Activated naive CD8-positive, alpha-beta T cell treated with anti-CD3 and anti-CD28 coated beads, Interleukin-2, amount 10 ng/mL, durations not matched to agents 7 days and 5 days (primary cell): Measurements from ENCODE around the gene ADAM33. TPM values are rescaled to one million over a fixed set of nuclear protein-coding genes. Genes with fewer than 3 reads are reported as not detected.

Experiments used
- ATAC-seq: fragments of 150-1000 bp; cut with Tn5 transposase; one replicate; pipeline ENCODE4 v1.10.0; 2021; ENCODE audit warnings: low read depth, moderate library complexity
- POLR2A ChIA-PET: fragments of 350-600 bp; sonication (Branson Sonifier 250); formaldehyde crosslinking; loops from one replicate; lab custom pipeline; 2021; ENCODE audit warnings: antibody characterized with exemption; lab: Charles Lee
- DNase-seq: peaks from one replicate; pipeline ENCODE4 v3.0.0; 2021
- H3K27ac Mint-ChIP-seq: one replicate; pipeline ENCODE4 v1.8.0; 2022; ENCODE audit warnings: mild to moderate bottlenecking, mixed read lengths
- H3K27me3 Mint-ChIP-seq: one replicate; pipeline ENCODE4 v1.8.0; 2022; ENCODE audit warnings: mild to moderate bottlenecking, moderate library complexity, mixed read lengths
- H3K36me3 Mint-ChIP-seq: one replicate; pipeline ENCODE4 v1.8.0; 2021; ENCODE audit warnings: mild to moderate bottlenecking, mixed read lengths
- H3K4me1 Mint-ChIP-seq: one replicate; pipeline ENCODE4 v1.8.0; 2021; ENCODE audit warnings: mixed read lengths
- H3K4me3 Mint-ChIP-seq: one replicate; pipeline ENCODE4 v1.8.0; 2022; ENCODE audit warnings: mild to moderate bottlenecking, moderate library complexity, mixed read lengths
- H3K9me3 Mint-ChIP-seq: one replicate; pipeline ENCODE4 v1.8.0; 2021; ENCODE audit warnings: mixed read lengths
- total RNA-seq, 2 experiments: library from RNA; stranded (reverse); gene quantifications; one replicate each; pipeline ENCODE4 v1.2.3, GENCODE V29; 2021

Gene ADAM33
- total RNA-seq, 2 experiments from 2014 or later, result not detected

- DNase-seq, result no peak
- Mint-ChIP-seq H3K9me3 (no peaks in the 10 kb centered on the region), H3K36me3 (no peaks in the 10 kb centered on the region), H3K4me1 (no peaks in the 10 kb centered on the region), H3K27ac (no peak overlapping the region), H3K4me3 (no peak overlapping the region), H3K27me3 (peaks cover 35% of the 10 kb centered on the region)
- POLR2A ChIA-PET, result no interaction called here
- no peak for ATAC-seq
Measured at GRCh38 chr20:3687655-3688054, 5.8 kb upstream of the ADAM33 start.

GRCh38 chr20:3686867-3687321 is 5.1 kb upstream of the ADAM33 start:
- ATAC-seq (no peak), DNase-seq (no peak)
- H3K4me1 Mint-ChIP-seq, result no peaks in the 10 kb centered on the region
- POLR2A ChIA-PET, result no interaction called here
- H3K4me3 Mint-ChIP-seq, result no peak overlapping the region
- peaks cover 39% of the 10 kb centered on the region for H3K27me3 Mint-ChIP-seq
- no peaks in the 10 kb centered on the region for H3K36me3 Mint-ChIP-seq
- H3K9me3 Mint-ChIP-seq, result no peaks in the 10 kb centered on the region
- H3K27ac Mint-ChIP-seq, result no peak overlapping the region

- Mint-ChIP-seq H3K27me3 (peaks cover 43% of the 10 kb centered on the region), H3K4me1 (no peaks in the 10 kb centered on the region), H3K27ac (no peak overlapping the region), H3K36me3 (no peaks in the 10 kb centered on the region), H3K9me3 (no peaks in the 10 kb centered on the region), H3K4me3 (no peak overlapping the region)
- DNase-seq, result no peak
- POLR2A ChIA-PET, result no interaction called here
- no peak for ATAC-seq
Measured at GRCh38 chr20:3686421-3686820, 4.6 kb upstream of the ADAM33 start.

- no peak overlapping the region for H3K27ac Mint-ChIP-seq
- H3K27me3 Mint-ChIP-seq, result peaks cover 54% of the 10 kb centered on the region
- no peak for ATAC-seq
- no peaks in the 10 kb centered on the region for H3K36me3 Mint-ChIP-seq
- no peak for DNase-seq
- H3K9me3 Mint-ChIP-seq, result no peaks in the 10 kb centered on the region
- no peaks in the 10 kb centered on the region for H3K4me1 Mint-ChIP-seq
- POLR2A ChIA-PET, result interaction anchor here (0.6 kb wide), 1 partner anchor 376 kb away, joined by 4 read pairs; no protein-coding TSS in a partner anchor
- no peak overlapping the region for H3K4me3 Mint-ChIP-seq
Measured at GRCh38 chr20:3685341-3685740, 3.5 kb upstream of the ADAM33 start.

GRCh38 chr20:3681352-3681930 is 369 bp downstream of the ADAM33 start:
- H3K4me1 Mint-ChIP-seq, result peaks cover 3% of the 10 kb centered on the region
- H3K36me3 Mint-ChIP-seq, result no peaks in the 10 kb centered on the region
- no peak overlapping the region for H3K27ac Mint-ChIP-seq
- no peak for DNase-seq
- H3K27me3 Mint-ChIP-seq, result peaks cover 68% of the 10 kb centered on the region
- no peak for ATAC-seq
- no peak overlapping the region for H3K4me3 Mint-ChIP-seq
- no peaks in the 10 kb centered on the region for H3K9me3 Mint-ChIP-seq
- POLR2A ChIA-PET, result no interaction called here

- Mint-ChIP-seq H3K27ac (no peak overlapping the region), H3K36me3 (no peaks in the 10 kb centered on the region), H3K4me1 (peaks cover 3% of the 10 kb centered on the region), H3K4me3 (no peak overlapping the region), H3K9me3 (no peaks in the 10 kb centered on the region), H3K27me3 (peaks cover 66% of the 10 kb centered on the region)
- ATAC-seq (no peak), DNase-seq (no peak)
- POLR2A ChIA-PET, result no interaction called here
Measured at GRCh38 chr20:3680701-3681351, 984 bp downstream of the ADAM33 start.

- peaks cover 5% of the 10 kb centered on the region for H3K4me1 Mint-ChIP-seq
- H3K36me3 Mint-ChIP-seq, result no peaks in the 10 kb centered on the region
- DNase-seq (no peak), ATAC-seq (no peak)
- no peaks in the 10 kb centered on the region for H3K9me3 Mint-ChIP-seq
- no peak overlapping the region for H3K27ac Mint-ChIP-seq
- POLR2A ChIA-PET, result no interaction called here
- no peak overlapping the region for H3K4me3 Mint-ChIP-seq
- peaks cover 68% of the 10 kb centered on the region for H3K27me3 Mint-ChIP-seq
Measured at GRCh38 chr20:3679749-3680700, 1.8 kb downstream of the ADAM33 start.

GRCh38 chr20:3678856-3679720 is 2.7 kb downstream of the ADAM33 start:
- POLR2A ChIA-PET, result no interaction called here
- no peak for ATAC-seq
- no peaks in the 10 kb centered on the region for H3K36me3 Mint-ChIP-seq
- peaks cover 5% of the 10 kb centered on the region for H3K4me1 Mint-ChIP-seq
- H3K9me3 Mint-ChIP-seq, result no peaks in the 10 kb centered on the region
- no peak overlapping the region for H3K4me3 Mint-ChIP-seq
- no peak overlapping the region for H3K27ac Mint-ChIP-seq
- H3K27me3 Mint-ChIP-seq, result peaks cover 68% of the 10 kb centered on the region
- DNase-seq, result no peak

GRCh38 chr20:3678198-3678597 is 3.6 kb downstream of the ADAM33 start:
- no peaks in the 10 kb centered on the region for H3K9me3 Mint-ChIP-seq
- H3K4me3 Mint-ChIP-seq, result no peak overlapping the region
- H3K27me3 Mint-ChIP-seq, result peaks cover 64% of the 10 kb centered on the region
- H3K4me1 Mint-ChIP-seq, result peaks cover 5% of the 10 kb centered on the region
- ATAC-seq, result no peak
- no peak overlapping the region for H3K27ac Mint-ChIP-seq
- no peaks in the 10 kb centered on the region for H3K36me3 Mint-ChIP-seq
- POLR2A ChIA-PET, result no interaction called here
- no peak for DNase-seq

- H3K4me1 Mint-ChIP-seq, result peaks cover 5% of the 10 kb centered on the region
- POLR2A ChIA-PET, result no interaction called here
- ATAC-seq (no peak), DNase-seq (no peak)
- no peaks in the 10 kb centered on the region for H3K36me3 Mint-ChIP-seq
- H3K27ac Mint-ChIP-seq, result no peak overlapping the region
- H3K4me3 Mint-ChIP-seq, result no peak overlapping the region
- H3K9me3 Mint-ChIP-seq, result no peaks in the 10 kb centered on the region
- H3K27me3 Mint-ChIP-seq, result peaks cover 63% of the 10 kb centered on the region
Measured at GRCh38 chr20:3677733-3678132, 4.1 kb downstream of the ADAM33 start.

GRCh38 chr20:3674995-3675900 is 6.6 kb downstream of the ADAM33 start:
- Mint-ChIP-seq H3K4me1 (peaks cover 6% of the 10 kb centered on the region), H3K9me3 (no peaks in the 10 kb centered on the region), H3K36me3 (no peaks in the 10 kb centered on the region), H3K4me3 (no peak overlapping the region), H3K27me3 (peaks cover 60% of the 10 kb centered on the region), H3K27ac (no peak overlapping the region)
- no peak for ATAC-seq
- no peak for DNase-seq
- POLR2A ChIA-PET, result no interaction called here

- no peaks in the 10 kb centered on the region for H3K9me3 Mint-ChIP-seq
- no peak for ATAC-seq
- H3K27me3 Mint-ChIP-seq, result peaks cover 63% of the 10 kb centered on the region
- no peak for DNase-seq
- no peaks in the 10 kb centered on the region for H3K36me3 Mint-ChIP-seq
- H3K4me3 Mint-ChIP-seq, result no peak overlapping the region
- POLR2A ChIA-PET, result no interaction called here
- H3K4me1 Mint-ChIP-seq, result peaks cover 6% of the 10 kb centered on the region
- H3K27ac Mint-ChIP-seq, result no peak overlapping the region
Measured at GRCh38 chr20:3674447-3674846, 7.4 kb downstream of the ADAM33 start.
